K562 (cell line): ENCODE measurements around the gene SPIRE1. TPM values are rescaled to one million over a fixed set of nuclear protein-coding genes. Genes with fewer than 3 reads are reported as not detected.

Source experiments
- ATAC-seq: fragments of 200-7000 bp; cut with Tn5 transposase; 3 replicates; pipeline ENCODE4 v1.9.1; 2020; ENCODE audit warnings: moderate library complexity
- BruUV-seq: library from RNA; stranded (reverse); fragments of 400-500 nt; replicated peaks from 2 replicates; lab custom pipeline; 2021; lab: Mats Ljungman, UMichigan
- CTCF ChIA-PET: fragments of 300-600 bp; formaldehyde crosslinking; extraction: SDS; loops from one replicate; lab custom pipeline; 2021; ENCODE audit warnings: low intra/inter-chr PET ratio; lab: Yijun Ruan, JAX
- POLR2A ChIA-PET: fragments of 300-600, 350-650 bp; sonication (Branson Sonifier 250); formaldehyde crosslinking; extraction: SDS; loops from one replicate; lab custom pipeline; 2021; ENCODE audit warnings: antibody characterized with exemption, inconsistent platforms; lab: Yijun Ruan, JAX
- DNase-seq, 4 experiments: peaks; one replicate each; pipeline versions ENCODE4 v3.0.0 to v3.0.0-alpha.2; 2011 to 2018; ENCODE audit warnings: low spot score in 3 of 4, mixed read lengths in 3 of 4; ENCODE audit errors: extremely low read depth in 1 of 4
- FAIRE-seq: peaks from 2 replicates; lab custom pipeline; 2011; peaks lifted over from hg19 to GRCh38; lab: Jason Lieb, UNC
- H2AFZ ChIP-seq: 2 replicates; pipeline ENCODE4 v1.6.0; 2011; ENCODE audit warnings: low read depth, low read length, control low read depth, inconsistent platforms
- H3K27ac ChIP-seq: fragments of 200-600 bp; 3 replicates; pipeline ENCODE4 v1.8.0; 2011; ENCODE audit warnings: low read depth, mild to moderate bottlenecking, control low read depth, inconsistent platforms, low read length, moderate library complexity, mixed read lengths; ENCODE audit errors: extremely low read depth
- H3K27me3 ChIP-seq, 2 experiments: fragments of 300-600 bp in 1 of 2; 2 replicates in 1 of 2; 3 replicates in 1 of 2; pipeline versions ENCODE4 v1.6.0 to v1.8.0; 2011; ENCODE audit warnings: inconsistent platforms in 2 of 2, low read length in 2 of 2, mild to moderate bottlenecking in 1 of 2, mixed read lengths in 1 of 2, moderate library complexity in 1 of 2; ENCODE audit not compliant: control insufficient read depth in 2 of 2, insufficient read depth in 2 of 2
- H3K36me3 ChIP-seq: fragments of 300-600 bp; 3 replicates; pipeline ENCODE4 v1.8.0; 2011; ENCODE audit warnings: mild to moderate bottlenecking, low read length, inconsistent platforms; ENCODE audit not compliant: control insufficient read depth, insufficient read depth
- H3K4me1 ChIP-seq, 2 experiments: fragments of 200-600 bp in 1 of 2; replicated peaks in 1 of 2; 2 replicates in 1 of 2; 3 replicates in 1 of 2; pipeline versions ENCODE4 v1.5.1 to v1.8.0; 2011; ENCODE audit warnings: inconsistent platforms in 2 of 2, low read length in 2 of 2, mild to moderate bottlenecking in 1 of 2, mixed read lengths in 1 of 2, moderate library complexity in 1 of 2; ENCODE audit not compliant: control insufficient read depth in 2 of 2, insufficient read depth in 2 of 2
- H3K4me2 ChIP-seq: 2 replicates; pipeline ENCODE4 v1.6.1; 2011; ENCODE audit warnings: low read length, control low read depth, inconsistent platforms, mixed read lengths; ENCODE audit not compliant: insufficient read depth
- H3K4me3 ChIP-seq: fragments of 200-600 bp; sonication (generic), shearing (Covaris generic); 2 replicates; pipeline ENCODE4 v1.5.1; 2016; ENCODE audit warnings: control low read depth, inconsistent platforms
- H3K79me2 ChIP-seq: fragments of 200-600 bp; 3 replicates; pipeline ENCODE4 v1.8.0; 2011; ENCODE audit warnings: low read length, inconsistent platforms; ENCODE audit not compliant: control insufficient read depth, insufficient read depth
- H3K9ac ChIP-seq, 2 experiments: 2 replicates each; pipeline versions ENCODE4 v1.6.0 to v1.6.1; 2011; ENCODE audit warnings: low read depth in 2 of 2, low read length in 2 of 2, control low read depth in 1 of 2, inconsistent platforms in 1 of 2, mild to moderate bottlenecking in 1 of 2, mixed read lengths in 1 of 2; ENCODE audit not compliant: insufficient read depth in 1 of 2
- H3K9me1 ChIP-seq: one replicate; pipeline ENCODE4 v1.6.0; 2011; ENCODE audit warnings: inconsistent platforms, mild to moderate bottlenecking, low read length, moderate library complexity; ENCODE audit not compliant: control insufficient read depth, insufficient read depth
- H3K9me3 ChIP-seq: replicated peaks from 2 replicates; pipeline ENCODE4 v1.5.1; 2011; ENCODE audit warnings: low read depth, low read length, inconsistent platforms; ENCODE audit not compliant: control insufficient read depth, insufficient read depth
- H4K20me1 ChIP-seq: replicated peaks from 2 replicates; pipeline ENCODE4 v1.6.1; 2011; ENCODE audit warnings: low read length, inconsistent platforms, mixed read lengths; ENCODE audit not compliant: control insufficient read depth, insufficient read depth
- ETV1 ChIP-seq: fragments of 450-650 bp; conservative IDR thresholded peaks from 2 replicates; pipeline ENCODE4 v1.6.1; 2016; ENCODE audit warnings: missing genetic modification characterization, control low read depth, low read depth, missing compliant biosample characterization
- XRCC5 ChIP-seq: fragments of 200-400 bp; formaldehyde crosslinking; IDR thresholded peaks from 2 replicates; pipeline ENCODE4 v1.6.1; 2017; ENCODE audit warnings: low read depth, mild to moderate bottlenecking, low read length
- WGBS: fragments of 100-300 bp; shearing (Covaris generic); methylation state at CpG from one replicate; pipeline ENCODE4 v1.1.6; 2016; ENCODE audit warnings: low coverage, mixed read lengths; ENCODE audit not compliant: insufficient coverage; ENCODE audit errors: missing lambda C conversion rate; 5-methylcytosine and 5-hydroxymethylcytosine counted together
- in situ Hi-C: fragments of 300-500 bp; cut with MboI; formaldehyde crosslinking; loops from 4 replicates; pipeline ENCODE4 v1.15.0; 2018; ENCODE audit warnings: inconsistent platforms, mixed read lengths
- intact Hi-C: fragments of 100-400 bp; cut with micrococcal nuclease; formaldehyde crosslinking; loops from 2 replicates; pipeline ENCODE4 v1.14.2; 2022
- polyA plus RNA-seq, 8 experiments: library from polyadenylated mRNA; depleted of rRNA in 4 of 8; stranded (reverse) in 5 of 8; unstranded in 3 of 8; fragments of >200 nt; fragmentation: Nextera tagmentation in 2 of 8; fragmentation: Illumina TruSeq in 1 of 8; extraction: Ambion mirVana in 2 of 8; extraction: Trizol in 1 of 8; gene quantifications; 2 replicates each; pipeline versions ENCODE4 v1.2.1 to v1.2.3, GENCODE V29; 2011 to 2014; ENCODE audit warnings: inconsistent platforms in 1 of 8, missing spikeins in 1 of 8
- total RNA-seq, 7 experiments: library from RNA; depleted of rRNA in 6 of 7; stranded (reverse); fragments of >200 nt in 6 of 7; fragmentation: Illumina TruSeq in 2 of 7; extraction: Trizol in 2 of 7; gene quantifications; 2 replicates each; pipeline versions ENCODE4 v1.2.1 to v1.2.3, GENCODE V29; 2011 to 2021; ENCODE audit warnings: low replicate concordance in 1 of 7
- TF ChIP-seq, protein P1 (sequence below), 2 experiments: fragments of 450-650 bp; conservative IDR thresholded peaks; 2 replicates each; pipeline ENCODE4 v1.6.1; 2017; ENCODE audit warnings: mild to moderate bottlenecking in 2 of 2, moderate library complexity in 2 of 2
- TF ChIP-seq, protein P2 (sequence below): fragments of 200-600 bp; sonication (generic); IDR thresholded peaks from one replicate; pipeline ENCODE4 v1.6.1; 2012; ENCODE audit warnings: mild to moderate bottlenecking, low read depth, low read length, inconsistent platforms

SPIRE1 gene
- total and polyA plus RNA-seq, 9 of the 15 experiments (the other 6 are each of a cell fraction or from before 2014, with no cell fraction given) = 2.9 to 14.0 (median 10.2) TPM

DNA sequence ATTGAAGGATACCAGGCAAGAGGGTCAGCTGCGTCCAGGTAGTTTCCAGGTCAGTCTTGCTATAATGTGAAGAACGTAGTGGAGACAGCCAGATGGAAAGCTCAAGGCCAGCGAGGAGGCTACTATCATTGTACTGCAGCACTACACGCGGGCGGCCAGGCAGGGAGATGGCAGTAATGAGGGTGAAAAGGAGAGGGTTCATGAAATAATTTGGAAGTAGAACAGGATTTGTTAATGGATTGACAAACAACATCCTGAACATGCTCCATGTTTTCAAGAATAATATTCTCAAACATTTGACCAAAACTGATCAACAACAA lies 17.1 kb downstream of the SPIRE1 start (continued):
- TF ChIP-seq ETV1 (tag) (0 out of 2 replicates have a peak, but pooled peaks have one; percentile 3), XRCC5 (no peak)
- TF ChIP-seq, protein P1, sequence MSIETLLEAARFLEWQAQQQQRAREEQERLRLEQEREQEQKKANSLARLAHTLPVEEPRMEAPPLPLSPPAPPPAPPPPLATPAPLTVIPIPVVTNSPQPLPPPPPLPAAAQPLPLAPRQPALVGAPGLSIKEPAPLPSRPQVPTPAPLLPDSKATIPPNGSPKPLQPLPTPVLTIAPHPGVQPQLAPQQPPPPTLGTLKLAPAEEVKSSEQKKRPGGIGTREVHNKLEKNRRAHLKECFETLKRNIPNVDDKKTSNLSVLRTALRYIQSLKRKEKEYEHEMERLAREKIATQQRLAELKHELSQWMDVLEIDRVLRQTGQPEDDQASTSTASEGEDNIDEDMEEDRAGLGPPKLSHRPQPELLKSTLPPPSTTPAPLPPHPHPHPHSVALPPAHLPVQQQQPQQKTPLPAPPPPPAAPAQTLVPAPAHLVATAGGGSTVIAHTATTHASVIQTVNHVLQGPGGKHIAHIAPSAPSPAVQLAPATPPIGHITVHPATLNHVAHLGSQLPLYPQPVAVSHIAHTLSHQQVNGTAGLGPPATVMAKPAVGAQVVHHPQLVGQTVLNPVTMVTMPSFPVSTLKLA (conservative IDR thresholded peaks at IDR 0.05) = 0 out of 4 replicates have a peak, but pooled peaks of 1 of the 2 experiments have one; percentile 3

DNA sequence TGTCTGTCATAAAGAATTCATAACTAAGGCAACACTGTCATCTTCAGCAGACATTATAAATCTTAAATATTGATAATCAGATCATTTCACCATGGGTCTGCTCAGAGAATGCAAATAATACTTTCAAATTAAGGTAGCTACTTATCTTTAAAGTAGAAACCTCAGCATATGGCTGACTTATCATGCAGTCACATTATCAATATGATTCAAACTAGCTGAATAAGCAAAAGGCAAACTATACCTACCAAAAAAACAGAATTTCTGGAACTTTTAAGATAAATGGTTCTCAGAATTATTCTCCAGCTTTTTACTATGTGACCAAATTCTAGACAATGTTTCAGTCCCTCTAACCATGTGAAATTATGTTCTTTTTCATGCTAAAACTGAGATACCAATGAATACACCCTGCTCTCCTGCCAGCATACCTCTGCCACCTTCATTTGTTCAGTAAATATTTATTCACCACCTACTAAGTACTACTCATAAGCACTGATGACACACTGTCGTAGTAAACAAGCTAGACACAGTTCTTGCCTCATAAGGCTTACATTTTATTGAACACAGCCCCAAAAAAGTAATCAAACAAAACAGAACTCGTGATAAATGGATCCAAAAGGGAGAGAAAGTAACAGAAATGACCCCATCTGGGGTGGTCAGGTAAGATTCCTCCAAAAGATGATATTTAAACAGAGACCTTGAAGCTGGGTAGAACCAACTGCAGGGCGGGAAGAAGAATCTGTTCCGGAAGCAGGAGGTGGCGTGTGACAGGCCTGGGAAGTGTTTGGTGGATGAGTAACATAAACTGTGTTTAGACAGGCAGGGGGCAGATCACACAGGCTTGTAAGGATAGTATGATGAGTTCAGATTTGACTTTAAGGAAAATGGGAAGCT lies 17.7 kb downstream of the SPIRE1 start:
- in situ Hi-C loops (no loop called here), intact Hi-C loops (no loop called here)
- Histone ChIP-seq H3K4me3 (no peak overlapping the region), H3K9ac (peak overlapping the region; percentile 32 to 43; a peak in 3 of 4 replicates), H3K27me3 (no peaks in the 10 kb centered on the region), H3K9me3 (no peaks in the 10 kb centered on the region), H3K36me3 (no peaks in the 10 kb centered on the region), H2AFZ (peak overlapping the region; percentile 70), H3K79me2 (peaks cover 15% of the 10 kb centered on the region; the same call in 2 of the 3 replicates), H3K4me2 (peak overlapping the region; percentile 56; the same call in 1 of the 2 replicates), H4K20me1 (no peaks in the 10 kb centered on the region; the same call in 1 of the 2 replicates), H3K9me1 (no peaks in the 10 kb centered on the region), H3K4me1 (peaks cover 9 to 28% of the 10 kb centered on the region in 2 experiments; a peak in 3 of 5 replicates), H3K27ac (peak overlapping the region; percentile 48)
- POLR2A ChIA-PET = interaction anchor here (0.6 to 1.5 kb wide), 11 partner anchors 9 to 317 kb away, joined by 3 to 6 read pairs (median 3); no protein-coding TSS in a partner anchor
- BruUV-seq = no TSS peak
- FAIRE-seq = peak; percentile 82
- CTCF ChIA-PET = interaction anchor here (0.7 kb wide), 1 partner anchor 167 kb away, joined by 4 read pairs; no protein-coding TSS in a partner anchor
- 38% methylated on average over 5 of the region's 5 CpGs for WGBS
- ATAC-seq = peak; percentile 81
- peak in 2 of 4 experiments; percentile 29 to 62 for DNase-seq
- TF ChIP-seq, protein P2, sequence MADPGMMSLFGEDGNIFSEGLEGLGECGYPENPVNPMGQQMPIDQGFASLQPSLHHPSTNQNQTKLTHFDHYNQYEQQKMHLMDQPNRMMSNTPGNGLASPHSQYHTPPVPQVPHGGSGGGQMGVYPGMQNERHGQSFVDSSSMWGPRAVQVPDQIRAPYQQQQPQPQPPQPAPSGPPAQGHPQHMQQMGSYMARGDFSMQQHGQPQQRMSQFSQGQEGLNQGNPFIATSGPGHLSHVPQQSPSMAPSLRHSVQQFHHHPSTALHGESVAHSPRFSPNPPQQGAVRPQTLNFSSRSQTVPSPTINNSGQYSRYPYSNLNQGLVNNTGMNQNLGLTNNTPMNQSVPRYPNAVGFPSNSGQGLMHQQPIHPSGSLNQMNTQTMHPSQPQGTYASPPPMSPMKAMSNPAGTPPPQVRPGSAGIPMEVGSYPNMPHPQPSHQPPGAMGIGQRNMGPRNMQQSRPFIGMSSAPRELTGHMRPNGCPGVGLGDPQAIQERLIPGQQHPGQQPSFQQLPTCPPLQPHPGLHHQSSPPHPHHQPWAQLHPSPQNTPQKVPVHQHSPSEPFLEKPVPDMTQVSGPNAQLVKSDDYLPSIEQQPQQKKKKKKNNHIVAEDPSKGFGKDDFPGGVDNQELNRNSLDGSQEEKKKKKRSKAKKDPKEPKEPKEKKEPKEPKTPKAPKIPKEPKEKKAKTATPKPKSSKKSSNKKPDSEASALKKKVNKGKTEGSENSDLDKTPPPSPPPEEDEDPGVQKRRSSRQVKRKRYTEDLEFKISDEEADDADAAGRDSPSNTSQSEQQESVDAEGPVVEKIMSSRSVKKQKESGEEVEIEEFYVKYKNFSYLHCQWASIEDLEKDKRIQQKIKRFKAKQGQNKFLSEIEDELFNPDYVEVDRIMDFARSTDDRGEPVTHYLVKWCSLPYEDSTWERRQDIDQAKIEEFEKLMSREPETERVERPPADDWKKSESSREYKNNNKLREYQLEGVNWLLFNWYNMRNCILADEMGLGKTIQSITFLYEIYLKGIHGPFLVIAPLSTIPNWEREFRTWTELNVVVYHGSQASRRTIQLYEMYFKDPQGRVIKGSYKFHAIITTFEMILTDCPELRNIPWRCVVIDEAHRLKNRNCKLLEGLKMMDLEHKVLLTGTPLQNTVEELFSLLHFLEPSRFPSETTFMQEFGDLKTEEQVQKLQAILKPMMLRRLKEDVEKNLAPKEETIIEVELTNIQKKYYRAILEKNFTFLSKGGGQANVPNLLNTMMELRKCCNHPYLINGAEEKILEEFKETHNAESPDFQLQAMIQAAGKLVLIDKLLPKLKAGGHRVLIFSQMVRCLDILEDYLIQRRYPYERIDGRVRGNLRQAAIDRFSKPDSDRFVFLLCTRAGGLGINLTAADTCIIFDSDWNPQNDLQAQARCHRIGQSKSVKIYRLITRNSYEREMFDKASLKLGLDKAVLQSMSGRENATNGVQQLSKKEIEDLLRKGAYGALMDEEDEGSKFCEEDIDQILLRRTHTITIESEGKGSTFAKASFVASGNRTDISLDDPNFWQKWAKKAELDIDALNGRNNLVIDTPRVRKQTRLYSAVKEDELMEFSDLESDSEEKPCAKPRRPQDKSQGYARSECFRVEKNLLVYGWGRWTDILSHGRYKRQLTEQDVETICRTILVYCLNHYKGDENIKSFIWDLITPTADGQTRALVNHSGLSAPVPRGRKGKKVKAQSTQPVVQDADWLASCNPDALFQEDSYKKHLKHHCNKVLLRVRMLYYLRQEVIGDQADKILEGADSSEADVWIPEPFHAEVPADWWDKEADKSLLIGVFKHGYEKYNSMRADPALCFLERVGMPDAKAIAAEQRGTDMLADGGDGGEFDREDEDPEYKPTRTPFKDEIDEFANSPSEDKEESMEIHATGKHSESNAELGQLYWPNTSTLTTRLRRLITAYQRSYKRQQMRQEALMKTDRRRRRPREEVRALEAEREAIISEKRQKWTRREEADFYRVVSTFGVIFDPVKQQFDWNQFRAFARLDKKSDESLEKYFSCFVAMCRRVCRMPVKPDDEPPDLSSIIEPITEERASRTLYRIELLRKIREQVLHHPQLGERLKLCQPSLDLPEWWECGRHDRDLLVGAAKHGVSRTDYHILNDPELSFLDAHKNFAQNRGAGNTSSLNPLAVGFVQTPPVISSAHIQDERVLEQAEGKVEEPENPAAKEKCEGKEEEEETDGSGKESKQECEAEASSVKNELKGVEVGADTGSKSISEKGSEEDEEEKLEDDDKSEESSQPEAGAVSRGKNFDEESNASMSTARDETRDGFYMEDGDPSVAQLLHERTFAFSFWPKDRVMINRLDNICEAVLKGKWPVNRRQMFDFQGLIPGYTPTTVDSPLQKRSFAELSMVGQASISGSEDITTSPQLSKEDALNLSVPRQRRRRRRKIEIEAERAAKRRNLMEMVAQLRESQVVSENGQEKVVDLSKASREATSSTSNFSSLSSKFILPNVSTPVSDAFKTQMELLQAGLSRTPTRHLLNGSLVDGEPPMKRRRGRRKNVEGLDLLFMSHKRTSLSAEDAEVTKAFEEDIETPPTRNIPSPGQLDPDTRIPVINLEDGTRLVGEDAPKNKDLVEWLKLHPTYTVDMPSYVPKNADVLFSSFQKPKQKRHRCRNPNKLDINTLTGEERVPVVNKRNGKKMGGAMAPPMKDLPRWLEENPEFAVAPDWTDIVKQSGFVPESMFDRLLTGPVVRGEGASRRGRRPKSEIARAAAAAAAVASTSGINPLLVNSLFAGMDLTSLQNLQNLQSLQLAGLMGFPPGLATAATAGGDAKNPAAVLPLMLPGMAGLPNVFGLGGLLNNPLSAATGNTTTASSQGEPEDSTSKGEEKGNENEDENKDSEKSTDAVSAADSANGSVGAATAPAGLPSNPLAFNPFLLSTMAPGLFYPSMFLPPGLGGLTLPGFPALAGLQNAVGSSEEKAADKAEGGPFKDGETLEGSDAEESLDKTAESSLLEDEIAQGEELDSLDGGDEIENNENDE = no peak
